Measurements from ENCODE around the gene SLC22A23.

- TF ChIP-seq YY1 (IDR thresholded peaks at IDR 0.05; ENCODE audit: insufficient read depth, insufficient read length), result no peak
- no peak for TF ChIP-seq SUZ12 (IDR thresholded peaks at IDR 0.05; ENCODE audit: extremely low read depth, insufficient read depth, insufficient read length)
- TF ChIP-seq ZNF274 (IDR thresholded peaks at IDR 0.05; ENCODE audit: low read depth, low read length), result no peak
These were observed 2.0 kb upstream of the SLC22A23 start for GRCh38 chr6:3458706-3459421.
